Transverse colon (tissue), 4 donors: ENCODE measurements around the gene FBLN2.

Experiments used
- CTCF ChIP-seq, 5 experiments: fragments of 200-600 bp in 3 of 5; fragments of 450-650 bp in 2 of 5; sonication (generic) in 3 of 5; IDR thresholded peaks; 1 replicate in 2 of 5; 2 replicates in 3 of 5; pipeline ENCODE4 v1.5.1; 2016 to 2017; ENCODE audit warnings: antibody characterized with exemption in 5 of 5, inconsistent platforms in 3 of 5, mild to moderate bottlenecking in 2 of 5, moderate library complexity in 1 of 5
- EP300 ChIP-seq: sonication (generic); formaldehyde crosslinking; IDR thresholded peaks from one replicate; pipeline ENCODE4 v1.6.1; 2017; ENCODE audit warnings: antibody characterized with exemption, low read depth
- POLR2A ChIP-seq: fragments of 450-650 bp; IDR thresholded peaks from one replicate; pipeline ENCODE4 v1.6.1; 2016; ENCODE audit warnings: antibody characterized with exemption, mild to moderate bottlenecking, moderate library complexity
- POLR2AphosphoS5 ChIP-seq, 3 donors: sonication (generic); formaldehyde crosslinking; IDR thresholded peaks; one replicate each; pipeline ENCODE4 v1.6.1; 2016; ENCODE audit warnings: antibody characterized with exemption in 3 of 3

GRCh38 chr3:13665582-13666226 is 116.8 kb downstream of the FBLN2 start:
- TF ChIP-seq POLR2A (no peak), CTCF (IDR thresholded peaks at IDR 0.05) (no peak), EP300 (no peak), POLR2AphosphoS5 (IDR thresholded peaks at IDR 0.05) (no peak)
